ENCODE measurements around the gene HTR3B.
"Not testable (repeated sequence)": the region's sequence is repeated elsewhere in the genome, so short reads cannot be mapped to it uniquely, and the experiment has no call there.

Gene HTR3B

DNA sequence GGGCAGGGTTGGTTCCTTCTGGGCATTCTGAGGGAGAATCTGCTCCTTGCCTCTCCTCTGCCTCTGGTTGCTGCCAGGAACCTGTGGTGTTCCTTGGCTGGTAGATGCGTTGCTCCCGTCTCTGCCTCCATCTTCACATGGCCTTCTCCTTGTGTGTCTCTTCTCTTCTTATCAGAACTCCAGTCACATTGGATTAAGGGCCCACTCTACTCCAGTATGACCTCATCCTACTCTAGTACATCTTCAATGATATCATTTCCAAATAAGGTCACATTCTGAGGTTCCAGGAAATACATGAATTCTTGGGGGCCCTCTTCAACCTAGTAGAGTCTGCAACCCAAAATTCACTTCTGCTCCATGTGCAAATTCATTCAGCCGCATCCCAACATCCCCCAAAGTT is 33.3 kb downstream of the HTR3B start:
- in situ Hi-C loops (cut with MboI; ENCODE audit: low sequenced_read_pairs): no loop called here

- in situ Hi-C loops (cut with MboI; ENCODE audit: low sequenced_read_pairs): no loop called here
Measured at GRCh38 chr11:113942256-113942655, 37.7 kb downstream of the HTR3B start.

GRCh38 chr11:113946162-113946561 is 41.6 kb downstream of the HTR3B start:
- in situ Hi-C loops (cut with MboI; ENCODE audit: low sequenced_read_pairs): not testable (repeated sequence)

DNA sequence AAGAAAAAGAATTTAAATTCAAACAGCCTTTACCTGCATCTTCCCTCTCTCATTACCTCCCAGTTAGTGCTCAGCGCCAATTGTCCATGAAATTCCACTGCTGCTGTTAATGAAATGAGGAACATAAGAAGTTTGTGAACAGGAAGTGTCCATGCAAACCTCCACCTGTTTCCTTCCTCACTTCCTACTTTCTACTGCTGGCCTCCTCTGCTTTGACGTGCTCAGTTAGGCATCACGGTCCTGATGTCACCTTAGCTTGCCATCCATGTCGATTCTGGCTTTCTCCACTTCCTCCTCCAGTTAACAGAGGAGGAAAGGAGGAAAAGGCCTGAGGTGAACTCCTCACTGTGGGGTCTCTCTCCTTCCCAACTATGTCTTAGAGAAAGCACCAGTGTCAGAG is 43.4 kb downstream of the HTR3B start:
- in situ Hi-C loops (cut with MboI; ENCODE audit: low sequenced_read_pairs): no loop called here

DNA sequence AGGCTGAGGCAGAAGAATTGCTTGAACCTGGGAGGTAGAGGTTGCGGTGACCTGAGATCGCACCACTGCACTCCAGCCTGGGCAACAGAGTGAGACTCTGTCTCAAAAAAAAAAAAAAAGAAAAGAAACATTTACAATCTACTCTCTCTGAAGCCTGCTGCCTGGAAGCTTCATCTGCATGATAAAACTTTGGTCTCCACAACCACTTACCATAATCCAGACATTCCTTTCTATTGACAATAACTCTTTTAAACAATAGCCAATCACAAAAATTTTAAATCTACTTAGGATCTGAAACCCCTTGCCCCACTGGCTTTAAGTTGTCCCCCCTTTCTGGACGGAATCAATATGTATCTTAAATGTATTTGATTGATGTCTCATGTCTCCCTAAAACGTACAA is 45.3 kb downstream of the HTR3B start:
- in situ Hi-C loops (cut with MboI; ENCODE audit: low sequenced_read_pairs): no loop called here

GRCh38 chr11:113951537-113951936 is 46.9 kb downstream of the HTR3B start:
- in situ Hi-C loops (cut with MboI; ENCODE audit: low sequenced_read_pairs): no loop called here

DNA sequence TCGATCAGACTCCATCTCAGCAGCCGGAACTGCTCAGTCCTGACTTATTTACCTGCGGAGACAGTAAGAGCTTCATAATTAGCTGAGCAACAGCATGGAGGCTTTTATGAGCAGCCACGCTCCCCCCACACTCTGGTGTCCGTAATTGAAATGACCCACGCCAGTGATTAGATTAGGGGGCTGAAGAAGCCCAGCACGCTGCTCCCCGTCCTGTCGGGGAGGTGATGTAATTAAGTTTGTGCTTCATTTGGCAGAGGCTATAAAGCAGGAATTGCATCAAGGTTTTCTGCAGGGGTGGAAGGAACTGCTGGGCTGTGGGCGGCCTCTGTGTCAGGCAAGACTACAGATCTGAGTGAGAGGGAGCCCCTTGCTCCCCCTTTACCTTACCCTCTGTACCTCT is 47.5 kb downstream of the HTR3B start:
- in situ Hi-C loops (cut with MboI; ENCODE audit: low sequenced_read_pairs): no loop called here

DNA sequence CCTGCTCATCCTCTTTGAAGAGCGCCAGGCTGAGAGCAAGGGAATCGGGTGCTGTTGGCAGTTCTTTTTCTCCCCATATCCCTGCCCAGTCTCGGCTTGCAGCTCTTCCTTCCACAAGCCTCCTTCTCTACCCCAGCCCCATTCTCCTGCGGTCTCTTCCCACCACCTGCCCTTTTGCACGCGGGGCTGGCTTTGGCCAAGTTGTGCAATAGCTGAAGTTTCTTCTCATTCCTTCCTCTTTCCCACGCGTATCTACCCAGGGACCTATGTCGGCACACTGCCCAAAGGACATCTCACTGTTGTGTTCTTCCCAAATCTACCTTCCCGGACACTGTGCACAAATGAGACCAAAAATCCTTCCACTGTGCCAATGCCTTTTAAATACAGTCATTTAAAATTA is 48.0 kb downstream of the HTR3B start:
- in situ Hi-C loops (cut with MboI; ENCODE audit: low sequenced_read_pairs): no loop called here

DNA sequence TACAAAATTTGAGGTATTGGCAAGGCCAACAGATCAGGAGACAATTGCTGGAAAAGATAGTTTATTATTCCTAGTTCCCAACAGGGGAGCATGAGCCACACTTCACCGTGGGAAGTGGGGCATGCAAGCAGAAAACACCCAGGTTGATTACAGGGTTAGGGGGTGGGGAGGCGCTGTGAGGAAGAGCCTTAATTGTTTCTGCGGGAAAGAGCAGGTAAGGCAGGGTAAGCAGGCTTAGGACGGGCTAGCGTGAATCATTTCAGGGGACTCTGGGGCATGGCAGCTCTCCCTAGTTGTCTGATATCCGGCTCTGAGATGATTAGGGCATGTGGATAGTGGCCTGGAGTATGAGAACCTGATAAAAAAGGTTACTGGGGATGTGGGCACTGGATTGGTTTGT is 49.6 kb downstream of the HTR3B start:
- in situ Hi-C loops (cut with MboI; ENCODE audit: low sequenced_read_pairs): no loop called here

- in situ Hi-C loops (cut with MboI; ENCODE audit: low sequenced_read_pairs): no loop called here
Measured at GRCh38 chr11:113956986-113957385, 52.4 kb downstream of the HTR3B start.

GRCh38 chr11:113960702-113961330 is 56.2 kb downstream of the HTR3B start:
- in situ Hi-C loops (cut with MboI; ENCODE audit: low sequenced_read_pairs): no loop called here

DNA sequence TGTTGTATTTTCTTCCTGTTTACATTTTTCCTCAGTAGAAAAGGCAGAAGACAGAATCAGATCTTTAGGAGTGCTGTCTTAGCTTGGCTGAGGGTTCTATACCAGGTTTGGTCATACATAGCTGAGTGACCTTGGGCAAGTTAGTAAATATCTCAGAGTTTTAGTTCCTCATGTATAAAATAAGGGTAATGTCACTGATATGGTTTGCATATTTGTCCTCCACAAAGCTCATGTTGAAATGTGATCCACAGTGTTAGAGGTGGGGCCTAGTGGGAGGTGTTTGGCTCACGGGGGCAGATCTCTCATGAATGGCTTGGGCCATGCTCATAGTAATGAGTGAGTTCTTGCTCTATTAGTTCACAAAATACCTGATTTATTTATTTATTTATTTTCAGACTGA is 62.8 kb downstream of the HTR3B start:
- in situ Hi-C loops (cut with MboI; ENCODE audit: low sequenced_read_pairs): no loop called here

DNA sequence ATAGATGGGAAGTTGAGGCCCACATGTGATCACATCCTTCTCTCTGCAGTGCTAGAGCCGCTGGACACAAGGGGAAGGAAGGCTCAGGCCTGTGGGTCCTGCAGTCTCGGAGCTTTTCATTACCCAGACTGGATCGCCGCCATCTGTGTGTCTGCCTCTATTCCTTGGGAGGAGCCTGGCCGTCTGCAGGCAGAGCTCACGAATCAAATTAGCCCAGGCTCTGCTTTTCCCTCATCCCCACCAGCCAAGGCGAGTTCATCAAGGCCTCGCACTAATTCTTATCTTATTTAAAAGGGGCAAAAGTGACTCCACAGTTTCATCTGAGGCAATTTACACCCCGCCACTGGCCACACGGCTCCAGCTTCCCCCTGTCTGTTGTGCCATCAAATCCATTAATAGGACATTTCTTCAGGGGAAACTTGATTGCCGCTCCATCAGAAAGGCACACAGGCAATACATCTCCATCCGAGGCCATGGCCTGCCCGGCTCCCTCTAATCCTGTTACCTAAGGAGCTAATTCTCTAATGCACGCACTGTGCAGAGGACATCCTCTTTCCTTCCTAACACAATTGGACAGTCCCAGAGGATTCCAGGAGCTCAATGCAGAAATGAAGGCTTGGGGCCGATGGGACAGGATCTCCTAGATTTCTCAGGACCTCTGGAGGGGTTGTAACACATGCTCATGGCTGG is 67.1 kb downstream of the HTR3B start:
- in situ Hi-C loops (cut with MboI; ENCODE audit: low sequenced_read_pairs): no loop called here

DNA sequence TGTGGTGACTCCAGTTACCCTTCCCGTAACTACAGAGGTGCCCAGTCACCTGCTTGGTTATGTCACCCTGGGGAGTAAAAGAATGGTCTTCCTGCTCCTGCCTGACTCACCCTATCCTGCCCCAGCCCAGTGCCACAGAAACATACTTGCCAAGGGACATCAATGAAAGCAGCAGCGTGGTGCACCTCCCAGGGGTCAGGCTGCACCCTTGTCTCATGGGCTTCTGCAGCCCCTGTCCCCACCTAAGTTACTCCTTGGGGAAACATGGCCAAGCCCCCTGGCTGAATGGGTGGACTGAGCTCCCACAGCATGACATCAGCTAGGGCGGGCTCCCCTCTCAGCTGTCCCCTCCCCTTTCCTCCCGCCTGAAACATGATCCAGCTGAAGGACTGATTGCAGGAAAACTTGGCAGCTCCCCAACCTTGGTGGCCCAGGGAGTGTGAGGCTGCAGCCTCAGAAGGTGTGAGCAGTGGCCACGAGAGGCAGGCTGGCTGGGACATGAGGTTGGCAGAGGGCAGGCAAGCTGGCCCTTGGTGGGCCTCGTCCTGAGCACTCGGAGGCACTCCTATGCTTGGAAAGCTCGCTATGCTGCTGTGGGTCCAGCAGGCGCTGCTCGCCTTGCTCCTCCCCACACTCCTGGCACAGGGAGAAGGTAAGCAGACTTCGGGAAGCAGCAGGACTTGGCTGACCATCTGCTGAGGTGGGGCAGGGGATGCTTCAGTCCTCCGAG is 70.3 kb downstream of the HTR3B start, which contains the start of gene HTR3A:
Gene HTR3A (plus strand): TSS at position 368 of the 730 bp plus-strand sequence. CDS start 218 bp downstream, at position 586.
- in situ Hi-C loops (cut with MboI; ENCODE audit: low sequenced_read_pairs): no loop called here

GRCh38 chr11:113977071-113977490 is 72.5 kb downstream of the HTR3B start:
- in situ Hi-C loops (cut with MboI; ENCODE audit: low sequenced_read_pairs): no loop called here

GRCh38 chr11:113977701-113978100 is 73.1 kb downstream of the HTR3B start:
- in situ Hi-C loops (cut with MboI; ENCODE audit: low sequenced_read_pairs): no loop called here

DNA sequence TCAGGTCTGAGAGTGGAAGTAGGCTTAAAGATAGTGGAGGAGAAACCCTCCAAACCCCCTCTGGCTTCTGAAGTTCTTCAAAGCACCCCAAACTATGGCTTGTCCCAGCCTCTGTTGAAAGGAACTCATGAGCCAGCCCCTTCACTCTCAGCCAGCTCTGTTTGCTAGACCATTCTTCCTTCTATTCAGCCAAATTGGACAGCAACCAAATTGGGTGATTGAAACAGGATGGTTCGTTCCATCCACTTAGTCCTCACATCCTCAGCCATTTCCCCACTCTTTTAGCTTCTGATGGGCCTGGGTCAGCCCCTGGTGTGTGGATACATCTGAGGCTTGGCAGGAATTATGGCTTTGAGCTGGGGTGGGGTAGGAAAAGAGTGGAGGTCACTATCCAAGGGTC is 74.8 kb downstream of the HTR3B start:
- in situ Hi-C loops (cut with MboI; ENCODE audit: low sequenced_read_pairs): no loop called here

DNA sequence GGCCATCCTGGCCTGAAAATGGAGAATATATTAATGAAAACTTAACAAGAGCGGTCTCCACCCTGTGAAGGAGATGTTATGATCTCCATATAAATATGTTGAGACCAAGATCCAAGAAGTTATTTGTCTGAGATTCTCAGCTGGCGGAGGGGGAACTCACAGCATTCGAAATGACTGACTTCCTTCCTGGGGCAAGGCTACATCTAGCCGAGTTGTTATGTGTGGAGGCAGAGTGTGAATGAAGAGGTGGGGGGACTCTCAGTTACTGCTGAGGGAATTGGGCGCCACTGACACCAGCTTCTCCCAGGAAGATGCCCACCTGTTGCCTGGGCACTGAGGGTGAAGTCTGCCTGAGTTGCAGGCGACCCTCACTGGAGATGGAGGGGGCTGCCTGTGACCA is 76.2 kb downstream of the HTR3B start:
- in situ Hi-C loops (cut with MboI; ENCODE audit: low sequenced_read_pairs): no loop called here

GRCh38 chr11:113982306-113982705 is 77.7 kb downstream of the HTR3B start:
- in situ Hi-C loops (cut with MboI; ENCODE audit: low sequenced_read_pairs): no loop called here

- in situ Hi-C loops (cut with MboI; ENCODE audit: low sequenced_read_pairs): no loop called here
Measured at GRCh38 chr11:113984781-113985180, 80.2 kb downstream of the HTR3B start.

DNA sequence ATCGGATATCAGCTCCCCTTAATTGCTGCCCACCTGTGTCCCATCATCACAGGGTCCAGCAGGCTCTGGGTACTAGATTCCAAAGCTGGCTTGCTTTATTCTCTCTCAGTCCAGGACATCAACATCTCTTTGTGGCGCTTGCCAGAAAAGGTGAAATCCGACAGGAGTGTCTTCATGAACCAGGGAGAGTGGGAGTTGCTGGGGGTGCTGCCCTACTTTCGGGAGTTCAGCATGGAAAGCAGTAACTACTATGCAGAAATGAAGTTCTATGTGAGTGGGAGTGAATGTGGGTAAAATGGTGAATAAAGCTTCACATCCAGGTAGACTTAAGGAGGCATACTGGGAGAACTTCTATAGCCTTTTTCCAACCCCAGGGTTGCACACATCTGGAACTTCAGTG is 81.3 kb downstream of the HTR3B start:
- in situ Hi-C loops (cut with MboI; ENCODE audit: low sequenced_read_pairs): no loop called here

Measured in HL-60/S4 treated with phorbol 12-myristate 13-acetate at 8.2 ng/mL for 4 days and 3 days (cell line).